ENCODE results near the gene KRT9. TPM values are rescaled to one million over a fixed set of nuclear protein-coding genes. Genes with fewer than 3 reads are reported as not detected.

The KRT9 gene
- total and polyA plus RNA-seq, 9 of the 15 experiments (the other 6 are each of a cell fraction or from before 2014, with no cell fraction given): 0.03 TPM; not detected in 8

DNA sequence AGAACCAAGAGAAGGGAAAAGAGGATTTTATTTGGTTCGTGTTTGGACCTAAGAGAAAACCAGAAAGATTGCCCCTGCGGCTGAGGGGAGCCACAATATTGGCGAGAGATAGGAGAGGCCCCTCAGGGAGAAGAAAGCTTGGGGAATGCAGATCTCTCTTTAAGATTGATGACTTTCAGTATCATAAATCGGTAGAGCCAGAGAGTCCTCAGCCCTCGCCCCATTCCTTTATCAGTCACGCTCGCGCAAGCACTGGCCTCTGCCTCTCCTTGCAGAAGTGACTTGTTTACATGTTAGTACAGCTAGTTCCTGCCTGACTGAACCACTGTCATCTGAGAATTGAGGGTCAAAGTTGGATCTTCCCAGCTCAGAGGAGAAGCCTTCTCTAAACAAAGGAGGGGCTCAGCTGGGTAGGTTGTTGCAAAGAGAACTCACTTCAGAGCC lies 22.2 kb downstream of the KRT9 start (continued):
- no peak for TF ChIP-seq USF2 (CRISPR knock-in tag; IDR thresholded peaks at IDR 0.05)
- no peak for TF ChIP-seq ASH1L (IDR thresholded peaks at IDR 0.05; ENCODE audit: borderline replicate concordance, low read depth, partially characterized antibody)
- TF ChIP-seq CREB3L1 (IDR thresholded peaks at IDR 0.05; ENCODE audit: borderline replicate concordance, low read depth): no peak
- TF ChIP-seq MXD1 (CRISPR knock-in tag; IDR thresholded peaks at IDR 0.05; ENCODE audit: borderline replicate concordance, poor library complexity, severe bottlenecking): no peak
- TF ChIP-seq SPI1 (IDR thresholded peaks at IDR 0.05; ENCODE audit: borderline replicate concordance, low read depth, low read length): peak; percentile 33; the same call in 1 of the 2 replicates
- 0 out of 2 replicates have a peak, but pooled peaks have one; percentile 13 for TF ChIP-seq CBFA2T2 (conservative IDR thresholded peaks at IDR 0.05)
- TF ChIP-seq REST (IDR thresholded peaks at IDR 0.05; ENCODE audit: borderline replicate concordance): peak; percentile 15; the same call in 1 of the 2 replicates
- TF ChIP-seq REST (CRISPR knock-in tag; IDR thresholded peaks at IDR 0.05; ENCODE audit: low read depth): no peak
- peak; percentile 53; the same call in 1 of the 2 replicates for TF ChIP-seq L3MBTL2 (IDR thresholded peaks at IDR 0.05)
- peak; percentile 66; the same call in 1 of the 2 replicates for TF ChIP-seq ZNF766 (CRISPR knock-in tag; conservative IDR thresholded peaks at IDR 0.05)
- TF ChIP-seq ZNF644 (tag; IDR thresholded peaks at IDR 0.05; ENCODE audit: low read depth): peak; percentile 70
- no peak for TF ChIP-seq PRMT5 (CRISPR knock-in tag; IDR thresholded peaks at IDR 0.05)
- TF ChIP-seq HDAC8 (tag; IDR thresholded peaks at IDR 0.05): no peak
- TF ChIP-seq NONO (IDR thresholded peaks at IDR 0.05; ENCODE audit: low read depth in 2 of 2, low read length in 1 of 2): no peak
- peak; percentile 27; the same call in 1 of the 2 replicates for TF ChIP-seq TCF3 (CRISPR knock-in tag; IDR thresholded peaks at IDR 0.05)
- no peak for TF ChIP-seq ZBTB8A (IDR thresholded peaks at IDR 0.05; ENCODE audit: partially characterized antibody)
